D721Med (cell line): Measurements from ENCODE around the gene RC3H1.
A peak's percentile ranks its signal among the peaks of the same experiment; 100 is the strongest.

Source experiments
- DNase-seq: peaks from one replicate; pipeline ENCODE4 v3.0.0; 2011; ENCODE audit warnings: low spot score; ENCODE audit not compliant: insufficient read length
- FAIRE-seq: peaks from 2 replicates; lab custom pipeline; 2011; peaks lifted over from hg19 to GRCh38; lab: Jason Lieb, UNC
- TF ChIP-seq, protein P1 (sequence below): IDR thresholded peaks from 2 replicates; pipeline ENCODE4 v1.5.1; 2012; ENCODE audit warnings: mild to moderate bottlenecking, control low read depth; ENCODE audit not compliant: insufficient read depth; ENCODE audit errors: missing control alignments

The RC3H1 gene

DNA sequence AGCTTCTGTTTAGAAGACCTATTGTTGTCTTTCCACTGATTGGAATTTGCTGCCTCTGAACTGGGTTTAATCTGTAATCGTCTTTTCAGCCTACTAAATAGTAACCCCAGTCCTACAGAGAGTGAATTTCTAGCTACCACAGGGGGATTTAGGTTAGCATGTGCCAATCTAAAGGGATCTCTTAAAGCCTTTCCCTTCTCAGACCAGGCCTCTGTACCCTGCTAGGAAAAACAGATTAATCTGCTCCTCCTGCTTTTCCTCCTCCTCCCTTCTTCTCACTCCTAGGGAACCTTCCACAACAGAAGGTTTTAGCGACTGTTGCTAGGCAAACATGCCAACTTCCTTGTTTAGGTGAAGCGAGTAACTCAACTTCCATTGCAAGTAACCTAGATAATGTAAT is 1.3 kb upstream of the RC3H1 start:
- no peak for DNase-seq
- FAIRE-seq = peak; percentile 95
- TF ChIP-seq, protein P1, sequence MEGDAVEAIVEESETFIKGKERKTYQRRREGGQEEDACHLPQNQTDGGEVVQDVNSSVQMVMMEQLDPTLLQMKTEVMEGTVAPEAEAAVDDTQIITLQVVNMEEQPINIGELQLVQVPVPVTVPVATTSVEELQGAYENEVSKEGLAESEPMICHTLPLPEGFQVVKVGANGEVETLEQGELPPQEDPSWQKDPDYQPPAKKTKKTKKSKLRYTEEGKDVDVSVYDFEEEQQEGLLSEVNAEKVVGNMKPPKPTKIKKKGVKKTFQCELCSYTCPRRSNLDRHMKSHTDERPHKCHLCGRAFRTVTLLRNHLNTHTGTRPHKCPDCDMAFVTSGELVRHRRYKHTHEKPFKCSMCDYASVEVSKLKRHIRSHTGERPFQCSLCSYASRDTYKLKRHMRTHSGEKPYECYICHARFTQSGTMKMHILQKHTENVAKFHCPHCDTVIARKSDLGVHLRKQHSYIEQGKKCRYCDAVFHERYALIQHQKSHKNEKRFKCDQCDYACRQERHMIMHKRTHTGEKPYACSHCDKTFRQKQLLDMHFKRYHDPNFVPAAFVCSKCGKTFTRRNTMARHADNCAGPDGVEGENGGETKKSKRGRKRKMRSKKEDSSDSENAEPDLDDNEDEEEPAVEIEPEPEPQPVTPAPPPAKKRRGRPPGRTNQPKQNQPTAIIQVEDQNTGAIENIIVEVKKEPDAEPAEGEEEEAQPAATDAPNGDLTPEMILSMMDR = no peak

- DNase-seq (no peak), FAIRE-seq (no peak)
- TF ChIP-seq, protein P1 = no peak
Observed at GRCh38 chr1:174022976-174023277, 770 bp upstream of the RC3H1 start.

DNA sequence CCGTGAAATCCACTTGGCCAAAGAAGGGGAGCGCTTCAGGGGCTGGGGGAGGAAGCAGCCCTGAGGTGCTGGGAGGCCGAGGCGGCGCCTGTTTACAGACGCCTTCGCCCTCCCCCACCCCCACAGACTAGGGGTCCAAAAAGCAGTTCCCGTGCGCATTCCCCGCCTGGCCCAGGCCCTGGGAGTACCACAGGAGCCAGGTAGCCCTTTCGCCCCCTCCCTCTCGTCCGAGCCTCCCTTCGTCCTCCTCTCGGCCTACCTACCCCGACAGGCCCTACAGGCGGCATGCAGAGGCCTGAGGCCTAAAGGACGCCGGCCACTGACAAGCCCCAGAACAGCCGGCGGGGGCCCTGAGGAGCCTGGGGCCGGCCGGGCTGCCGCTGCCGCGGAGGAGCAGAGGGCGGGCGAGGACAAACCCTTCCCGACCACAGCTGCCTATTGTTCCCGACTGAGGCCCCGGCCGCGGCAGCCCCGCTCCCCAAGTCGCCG is 522 bp downstream of the RC3H1 start:
- TF ChIP-seq, protein P1 = no peak
- DNase-seq = no peak
- FAIRE-seq = no peak

DNA sequence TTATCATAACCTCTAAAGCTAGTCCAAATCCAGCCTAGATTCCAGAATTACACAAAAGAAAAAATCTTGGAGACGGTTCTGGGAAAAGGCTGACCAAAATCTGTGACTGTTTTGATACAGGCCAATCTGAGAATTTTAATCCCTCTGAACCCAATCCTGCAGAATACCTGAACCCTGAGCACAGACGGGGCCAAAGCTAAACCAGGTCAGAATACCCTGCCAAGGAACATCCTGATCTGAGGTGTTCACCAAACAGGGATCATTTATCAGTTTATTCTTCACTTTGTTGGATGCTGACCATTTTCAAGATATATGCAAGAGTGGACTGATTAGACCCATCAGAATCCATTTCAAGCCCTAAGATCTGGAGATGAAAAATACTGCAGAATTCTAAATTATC is 3.6 kb downstream of the RC3H1 start:
- FAIRE-seq (no peak), DNase-seq (no peak)
- TF ChIP-seq, protein P1 = no peak

DNA sequence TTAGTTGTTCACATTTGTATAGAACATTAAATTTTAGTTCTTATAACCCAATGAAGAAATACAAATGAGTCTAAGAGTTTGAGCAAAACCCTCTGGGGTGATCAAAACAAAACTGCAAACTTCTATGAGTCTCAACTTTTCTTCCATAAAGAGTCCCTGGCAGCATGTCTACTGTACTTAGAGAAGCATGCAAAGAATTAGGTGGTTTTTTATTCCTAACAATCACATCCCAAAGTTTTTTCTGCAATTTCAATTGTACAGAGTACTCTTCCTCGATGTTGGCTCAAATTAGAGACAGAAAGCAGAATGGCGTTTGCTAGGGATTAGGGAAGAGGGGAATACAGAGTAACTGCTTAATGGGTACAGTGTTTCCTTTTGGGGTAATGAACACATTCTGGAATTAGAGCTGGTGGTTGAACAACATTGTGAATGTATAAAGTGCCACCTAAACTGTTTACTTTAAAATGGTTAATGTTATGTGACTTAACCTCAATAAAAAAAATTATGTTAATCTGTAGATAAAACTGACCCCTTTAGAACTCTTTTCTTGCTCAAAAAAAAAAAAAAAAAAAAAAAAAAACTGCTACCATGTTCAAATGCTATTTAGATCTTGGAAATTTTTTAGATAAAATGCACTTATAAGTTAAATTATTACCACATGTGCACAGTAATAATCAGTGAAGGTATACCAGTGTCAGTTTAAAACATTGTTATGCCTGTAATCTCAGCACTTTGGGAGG is 4.8 kb downstream of the RC3H1 start:
- TF ChIP-seq, protein P1 = no peak
- FAIRE-seq (no peak), DNase-seq (no peak)

- DNase-seq = no peak
- TF ChIP-seq, protein P1 = no peak
- no peak for FAIRE-seq
Observed at GRCh38 chr1:174013864-174014418, 8.2 kb downstream of the RC3H1 start.

DNA sequence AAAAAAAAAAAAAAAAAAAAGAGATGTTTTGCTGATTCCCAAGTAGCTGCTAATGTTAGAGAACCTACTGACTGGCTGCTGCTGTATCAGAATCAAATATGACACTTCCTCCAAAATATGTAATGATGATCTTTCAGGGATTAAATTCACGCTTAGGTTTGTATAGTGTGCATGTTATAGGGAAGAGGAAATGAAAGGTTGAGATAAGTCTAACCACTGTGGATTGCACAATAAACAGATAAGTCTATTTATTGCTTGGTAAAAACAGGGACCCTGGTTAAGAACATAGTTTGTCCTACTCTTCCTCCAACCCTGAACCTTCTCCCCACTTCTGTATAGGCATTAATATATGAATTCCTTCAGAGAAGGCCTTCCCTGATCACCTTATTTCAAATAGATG is 13.2 kb downstream of the RC3H1 start:
- TF ChIP-seq, protein P1 = no peak
- FAIRE-seq = peak; percentile 38
- no peak for DNase-seq
